ENCODE measurements around the gene SORCS2.

The SORCS2 gene

GRCh38 chr4:7659429-7660175 is 467.3 kb downstream of the SORCS2 start:
- Histone ChIP-seq H3K27ac (ENCODE audit: low read length) (no peak overlapping the region), H3K9ac (ENCODE audit: low read depth, low read length) (no peak overlapping the region), H3K36me3 (ENCODE audit: insufficient read depth, low read depth, low read length) (no peaks in the 10 kb centered on the region)

GRCh38 chr4:7660176-7661039 is 468.1 kb downstream of the SORCS2 start:
- H3K27me3 ChIP-seq (ENCODE audit: insufficient read depth, low read length) = no peaks in the 10 kb centered on the region
- no peaks in the 10 kb centered on the region for H3K9me3 ChIP-seq (ENCODE audit: insufficient read depth, low read depth, low read length)
- no peak overlapping the region for H3K4me3 ChIP-seq (ENCODE audit: low read length)
- no peaks in the 10 kb centered on the region for H3K36me3 ChIP-seq (ENCODE audit: insufficient read depth, low read depth, low read length)
- no peak overlapping the region; the same call in 1 of the 2 replicates for H3K9ac ChIP-seq (ENCODE audit: low read depth, low read length)
- peaks cover 1% of the 10 kb centered on the region; the same call in 1 of the 2 replicates for H3K4me1 ChIP-seq (ENCODE audit: insufficient read depth, low read length)
- no peak overlapping the region for H3K27ac ChIP-seq (ENCODE audit: low read length)

More at GRCh38 chr4:7659429-7660175, 467.3 kb downstream of the SORCS2 start:
- no peak overlapping the region for H3K4me3 ChIP-seq (ENCODE audit: low read length)
- no peaks in the 10 kb centered on the region for H3K27me3 ChIP-seq (ENCODE audit: insufficient read depth, low read length)
- H3K9me3 ChIP-seq (ENCODE audit: insufficient read depth, low read depth, low read length) = no peaks in the 10 kb centered on the region
- peaks cover 5% of the 10 kb centered on the region; the same call in 1 of the 2 replicates for H3K4me1 ChIP-seq (ENCODE audit: insufficient read depth, low read length)

GRCh38 chr4:7661066-7661748 is 468.9 kb downstream of the SORCS2 start:
- Histone ChIP-seq H3K9me3 (ENCODE audit: insufficient read depth, low read depth, low read length) (no peaks in the 10 kb centered on the region), H3K27me3 (ENCODE audit: insufficient read depth, low read length) (no peaks in the 10 kb centered on the region), H3K36me3 (ENCODE audit: insufficient read depth, low read depth, low read length) (no peaks in the 10 kb centered on the region), H3K9ac (ENCODE audit: low read depth, low read length) (no peak overlapping the region), H3K4me3 (ENCODE audit: low read length) (no peak overlapping the region), H3K4me1 (ENCODE audit: insufficient read depth, low read length) (no peaks in the 10 kb centered on the region), H3K27ac (ENCODE audit: low read length) (no peak overlapping the region)

GRCh38 chr4:7661846-7662506 is 469.6 kb downstream of the SORCS2 start:
- Histone ChIP-seq H3K36me3 (ENCODE audit: insufficient read depth, low read depth, low read length) (no peaks in the 10 kb centered on the region), H3K4me3 (ENCODE audit: low read length) (no peak overlapping the region), H3K4me1 (ENCODE audit: insufficient read depth, low read length) (no peaks in the 10 kb centered on the region), H3K9ac (ENCODE audit: low read depth, low read length) (no peak overlapping the region), H3K9me3 (ENCODE audit: insufficient read depth, low read depth, low read length) (no peaks in the 10 kb centered on the region), H3K27me3 (ENCODE audit: insufficient read depth, low read length) (no peaks in the 10 kb centered on the region), H3K27ac (ENCODE audit: low read length) (no peak overlapping the region)

GRCh38 chr4:7662507-7662846 is 470.1 kb downstream of the SORCS2 start:
- Histone ChIP-seq H3K27ac (ENCODE audit: low read length) (no peak overlapping the region), H3K27me3 (ENCODE audit: insufficient read depth, low read length) (no peaks in the 10 kb centered on the region), H3K4me3 (ENCODE audit: low read length) (no peak overlapping the region), H3K36me3 (ENCODE audit: insufficient read depth, low read depth, low read length) (no peaks in the 10 kb centered on the region), H3K9me3 (ENCODE audit: insufficient read depth, low read depth, low read length) (no peaks in the 10 kb centered on the region), H3K4me1 (ENCODE audit: insufficient read depth, low read length) (no peaks in the 10 kb centered on the region), H3K9ac (ENCODE audit: low read depth, low read length) (no peak overlapping the region)

- no peak overlapping the region for H3K4me3 ChIP-seq (ENCODE audit: low read length)
- H3K36me3 ChIP-seq (ENCODE audit: insufficient read depth, low read depth, low read length) = no peaks in the 10 kb centered on the region
- no peaks in the 10 kb centered on the region for H3K4me1 ChIP-seq (ENCODE audit: insufficient read depth, low read length)
- no peaks in the 10 kb centered on the region for H3K9me3 ChIP-seq (ENCODE audit: insufficient read depth, low read depth, low read length)
- no peaks in the 10 kb centered on the region for H3K27me3 ChIP-seq (ENCODE audit: insufficient read depth, low read length)
- no peak overlapping the region for H3K9ac ChIP-seq (ENCODE audit: low read depth, low read length)
- no peak overlapping the region for H3K27ac ChIP-seq (ENCODE audit: low read length)
These were observed 470.8 kb downstream of the SORCS2 start for GRCh38 chr4:7663075-7663541.

GRCh38 chr4:7664106-7664505 is 471.8 kb downstream of the SORCS2 start:
- H3K9me3 ChIP-seq (ENCODE audit: insufficient read depth, low read depth, low read length) = no peaks in the 10 kb centered on the region
- H3K27ac ChIP-seq (ENCODE audit: low read length) = no peak overlapping the region
- H3K4me3 ChIP-seq (ENCODE audit: low read length) = no peak overlapping the region
- H3K9ac ChIP-seq (ENCODE audit: low read depth, low read length) = no peak overlapping the region
- H3K27me3 ChIP-seq (ENCODE audit: insufficient read depth, low read length) = no peaks in the 10 kb centered on the region
- H3K4me1 ChIP-seq (ENCODE audit: insufficient read depth, low read length) = no peaks in the 10 kb centered on the region
- H3K36me3 ChIP-seq (ENCODE audit: insufficient read depth, low read depth, low read length) = no peaks in the 10 kb centered on the region

GRCh38 chr4:7665321-7665720 is 473.0 kb downstream of the SORCS2 start:
- no peaks in the 10 kb centered on the region for H3K36me3 ChIP-seq (ENCODE audit: insufficient read depth, low read depth, low read length)
- no peaks in the 10 kb centered on the region for H3K4me1 ChIP-seq (ENCODE audit: insufficient read depth, low read length)
- H3K4me3 ChIP-seq (ENCODE audit: low read length) = no peak overlapping the region

GRCh38 chr4:7666011-7666410 is 473.7 kb downstream of the SORCS2 start:
- Histone ChIP-seq H3K27me3 (ENCODE audit: insufficient read depth, low read length) (no peaks in the 10 kb centered on the region), H3K27ac (ENCODE audit: low read length) (no peak overlapping the region), H3K4me3 (ENCODE audit: low read length) (no peak overlapping the region), H3K9ac (ENCODE audit: low read depth, low read length) (no peak overlapping the region), H3K4me1 (ENCODE audit: insufficient read depth, low read length) (no peaks in the 10 kb centered on the region), H3K9me3 (ENCODE audit: insufficient read depth, low read depth, low read length) (peaks cover 1% of the 10 kb centered on the region; the same call in 1 of the 2 replicates), H3K36me3 (ENCODE audit: insufficient read depth, low read depth, low read length) (no peaks in the 10 kb centered on the region)

More at GRCh38 chr4:7665321-7665720, 473.0 kb downstream of the SORCS2 start:
- Histone ChIP-seq H3K27me3 (ENCODE audit: insufficient read depth, low read length) (no peaks in the 10 kb centered on the region), H3K9ac (ENCODE audit: low read depth, low read length) (no peak overlapping the region), H3K27ac (ENCODE audit: low read length) (no peak overlapping the region), H3K9me3 (ENCODE audit: insufficient read depth, low read depth, low read length) (no peaks in the 10 kb centered on the region)

GRCh38 chr4:7666744-7667143 is 474.4 kb downstream of the SORCS2 start:
- no peak overlapping the region for H3K27ac ChIP-seq (ENCODE audit: low read length)

GRCh38 chr4:7668271-7668670 is 475.9 kb downstream of the SORCS2 start:
- peaks cover 8% of the 10 kb centered on the region; the same call in 1 of the 2 replicates for H3K9me3 ChIP-seq (ENCODE audit: insufficient read depth, low read depth, low read length)
- H3K36me3 ChIP-seq (ENCODE audit: insufficient read depth, low read depth, low read length) = no peaks in the 10 kb centered on the region
- no peak overlapping the region for H3K27ac ChIP-seq (ENCODE audit: low read length)
- H3K27me3 ChIP-seq (ENCODE audit: insufficient read depth, low read length) = no peaks in the 10 kb centered on the region
- H3K4me1 ChIP-seq (ENCODE audit: insufficient read depth, low read length) = no peaks in the 10 kb centered on the region
- no peak overlapping the region for H3K9ac ChIP-seq (ENCODE audit: low read depth, low read length)
- no peak overlapping the region for H3K4me3 ChIP-seq (ENCODE audit: low read length)

More at GRCh38 chr4:7666744-7667143, 474.4 kb downstream of the SORCS2 start:
- H3K9ac ChIP-seq (ENCODE audit: low read depth, low read length) = no peak overlapping the region
- no peaks in the 10 kb centered on the region for H3K27me3 ChIP-seq (ENCODE audit: insufficient read depth, low read length)
- no peaks in the 10 kb centered on the region for H3K4me1 ChIP-seq (ENCODE audit: insufficient read depth, low read length)
- no peak overlapping the region for H3K4me3 ChIP-seq (ENCODE audit: low read length)
- peaks cover 8% of the 10 kb centered on the region; the same call in 1 of the 2 replicates for H3K9me3 ChIP-seq (ENCODE audit: insufficient read depth, low read depth, low read length)
- H3K36me3 ChIP-seq (ENCODE audit: insufficient read depth, low read depth, low read length) = no peaks in the 10 kb centered on the region

Data from iPS-20b (cell line).